SK-N-SH (cell line): ENCODE measurements around the gene PLXNA4. TPM values are rescaled to one million over a fixed set of nuclear protein-coding genes. Genes with fewer than 3 reads are reported as not detected.

Experiments used
- CTCF ChIA-PET: fragments of 300-600, 350-600 bp; formaldehyde crosslinking; extraction: SDS; loops from one replicate; lab custom pipeline; 2021; lab: Yijun Ruan, JAX
- POLR2A ChIA-PET: fragments of 350-600 bp; sonication (Branson Sonifier 250); formaldehyde crosslinking; extraction: SDS; loops from one replicate; lab custom pipeline; 2020; ENCODE audit warnings: antibody characterized with exemption, inconsistent platforms; lab: Yijun Ruan, JAX
- DNase-seq: peaks from one replicate; pipeline ENCODE4 v3.0.0; 2012
- H2AFZ ChIP-seq: fragments of 200-600 bp; sonication (generic); 2 replicates; pipeline ENCODE4 v1.8.1; 2016; ENCODE audit warnings: antibody characterized with exemption, mild to moderate bottlenecking, low read depth
- H3F3A ChIP-seq: fragments of 200-600 bp; sonication (generic); replicated peaks from 2 replicates; pipeline ENCODE3; 2016; ENCODE audit warnings: antibody characterized with exemption, mild to moderate bottlenecking; ENCODE audit not compliant: insufficient read depth
- H3K27ac ChIP-seq, 2 experiments: fragments of 200-500 bp in 1 of 2; fragments of 200-600 bp in 1 of 2; sonication (Bioruptor generic) in 1 of 2; sonication (generic), shearing (Covaris generic) in 1 of 2; 2 replicates each; pipeline versions ENCODE4 v1.5.1 to v1.6.1; 2014 to 2016; ENCODE audit warnings: low read depth in 2 of 2, inconsistent platforms in 1 of 2, low read length in 1 of 2, mild to moderate bottlenecking in 1 of 2, mixed read lengths in 1 of 2
- H3K27me3 ChIP-seq: fragments of 200-600 bp; sonication (generic), shearing (Covaris generic); 2 replicates; pipeline ENCODE4 v1.6.1; 2016; ENCODE audit warnings: mixed run types; ENCODE audit not compliant: insufficient read depth
- H3K36me3 ChIP-seq, 2 experiments: fragments of 200-500 bp in 1 of 2; fragments of 200-600 bp in 1 of 2; sonication (Bioruptor generic) in 1 of 2; sonication (generic) in 1 of 2; replicated peaks in 1 of 2; 2 replicates each; pipeline versions ENCODE3 to v1.5.1; 2014 to 2016; ENCODE audit warnings: low read length in 1 of 2, mild to moderate bottlenecking in 1 of 2; ENCODE audit not compliant: insufficient read depth in 2 of 2, control insufficient read depth in 1 of 2
- H3K4me1 ChIP-seq, 2 experiments: fragments of 200-500 bp in 1 of 2; fragments of 200-600 bp in 1 of 2; sonication (Bioruptor generic) in 1 of 2; sonication (generic), shearing (Covaris generic) in 1 of 2; 2 replicates each; pipeline versions ENCODE4 v1.5.1 to v1.6.1; 2014 to 2016; ENCODE audit warnings: low read depth in 1 of 2, low read length in 1 of 2, mixed run types in 1 of 2; ENCODE audit not compliant: insufficient read depth in 2 of 2, control insufficient read depth in 1 of 2
- H3K4me2 ChIP-seq: fragments of 200-600 bp; sonication (generic), shearing (Covaris generic); 2 replicates; pipeline ENCODE4 v1.6.1; 2017; ENCODE audit warnings: mixed run types
- H3K4me3 ChIP-seq, 2 experiments: fragments of 200-500 bp in 1 of 2; fragments of 200-600 bp in 1 of 2; sonication (Bioruptor generic) in 1 of 2; sonication (generic), shearing (Covaris generic) in 1 of 2; 2 replicates each; pipeline versions ENCODE4 v1.5.1 to v1.8.1; 2014 to 2016; ENCODE audit warnings: low read depth in 2 of 2, inconsistent platforms in 1 of 2, low read length in 1 of 2, mild to moderate bottlenecking in 1 of 2, mixed read lengths in 1 of 2, moderate library complexity in 1 of 2
- H3K79me2 ChIP-seq: fragments of 200-600 bp; sonication (generic); 2 replicates; pipeline ENCODE4 v1.8.1; 2017; ENCODE audit warnings: mild to moderate bottlenecking; ENCODE audit not compliant: insufficient read depth
- H3K9ac ChIP-seq: fragments of 200-600 bp; sonication (generic); 2 replicates; pipeline ENCODE4 v1.6.1; 2017; ENCODE audit warnings: mixed run types
- H3K9me2 ChIP-seq: fragments of 200-600 bp; sonication (generic); 2 replicates; pipeline ENCODE4 v1.6.1; 2017; ENCODE audit warnings: mixed run types
- H3K9me3 ChIP-seq: fragments of 200-600 bp; sonication (generic); 2 replicates; pipeline ENCODE4 v1.6.1; 2017; ENCODE audit warnings: mixed run types, mild to moderate bottlenecking, moderate library complexity
- H4K20me1 ChIP-seq: fragments of 200-600 bp; sonication (generic); 2 replicates; pipeline ENCODE4 v1.6.1; 2017; ENCODE audit warnings: mild to moderate bottlenecking, mixed run types; ENCODE audit not compliant: insufficient read depth
- FOXM1 ChIP-seq: IDR thresholded peaks from 2 replicates; pipeline ENCODE4 v1.4.0; 2012; ENCODE audit warnings: low read depth, mild to moderate bottlenecking
- JUND ChIP-seq: IDR thresholded peaks from 2 replicates; pipeline ENCODE4 v1.4.0; 2012
- NRF1 ChIP-seq: IDR thresholded peaks from 2 replicates; pipeline ENCODE4 v1.6.1; 2012; ENCODE audit warnings: low read depth, mild to moderate bottlenecking, low read length
- PBX3 ChIP-seq: IDR thresholded peaks from 2 replicates; pipeline ENCODE4; 2012
- RAD21 ChIP-seq: IDR thresholded peaks from 2 replicates; pipeline ENCODE4 v1.6.1; 2012; ENCODE audit warnings: mild to moderate bottlenecking, low read length
- REST ChIP-seq: IDR thresholded peaks from 2 replicates; pipeline ENCODE4 v1.6.1; 2012; ENCODE audit warnings: mild to moderate bottlenecking, low read depth, low read length, moderate library complexity
- RFX5 ChIP-seq: IDR thresholded peaks from 2 replicates; pipeline ENCODE4 v1.6.1; 2012; ENCODE audit warnings: mild to moderate bottlenecking, improper control_type of control experiment, low read length
- TCF12 ChIP-seq: IDR thresholded peaks from 2 replicates; pipeline ENCODE4 v1.4.0; 2012
- USF1 ChIP-seq: IDR thresholded peaks from 2 replicates; pipeline ENCODE4 v1.4.0; 2012; ENCODE audit warnings: low read depth, borderline replicate concordance
- USF2 ChIP-seq: fragments of 150-350 bp; IDR thresholded peaks from 2 replicates; pipeline ENCODE4 v1.6.1; 2017; ENCODE audit warnings: antibody characterized with exemption, low read length, low read depth, borderline replicate concordance
- ZBTB33 ChIP-seq: IDR thresholded peaks from 2 replicates; pipeline ENCODE4 v1.4.0; 2012; ENCODE audit warnings: low read depth, borderline replicate concordance
- WGBS: methylation state at CpG from one replicate; pipeline ENCODE4 v1.1.6; 2017; ENCODE audit warnings: low lambda C conversion rate; 5-methylcytosine and 5-hydroxymethylcytosine counted together
- polyA plus RNA-seq, 3 experiments: library from polyadenylated mRNA; depleted of rRNA; stranded (reverse); fragments of >200 nt; gene quantifications; 2 replicates each; pipeline ENCODE4 v1.2.3, GENCODE V29; 2012

The PLXNA4 gene
- polyA plus RNA-seq, 1 of the 3 experiments (the other 2 are of a cell fraction) = 2.4 TPM

- CTCF ChIA-PET = interaction anchor here (1.0 to 1.9 kb wide), 6 partner anchors 10 to 339 kb away, joined by 3 to 8 read pairs (median 4); no protein-coding TSS in a partner anchor
Observed at GRCh38 chr7:132242192-132242812, 334.0 kb downstream of the PLXNA4 start.

GRCh38 chr7:132240821-132241422 is 335.3 kb downstream of the PLXNA4 start:
- WGBS = 61% methylated on average over 6 of the region's 6 CpGs
- CTCF ChIA-PET = interaction anchor here (0.9 to 1.9 kb wide), 4 partner anchors 11 to 340 kb away, joined by 3 to 6 read pairs (median 4); no protein-coding TSS in a partner anchor
- Histone ChIP-seq H3K9ac (no peak overlapping the region), H3K27me3 (no peaks in the 10 kb centered on the region), H3K4me3 (no peak overlapping the region), H3K9me2 (no peaks in the 10 kb centered on the region), H3F3A (peaks cover 6% of the 10 kb centered on the region), H3K36me3 (no peaks in the 10 kb centered on the region), H3K4me1 (peaks cover 5 to 9% of the 10 kb centered on the region in 2 experiments; a peak in 1 of 4 replicates), H3K4me2 (no peak overlapping the region), H4K20me1 (no peaks in the 10 kb centered on the region), H3K27ac (no peak overlapping the region), H3K9me3 (no peaks in the 10 kb centered on the region), H3K79me2 (no peaks in the 10 kb centered on the region), H2AFZ (no peak overlapping the region)
- no peak for TF ChIP-seq JUND
- no peak for DNase-seq
- POLR2A ChIA-PET = no interaction called here

More at GRCh38 chr7:132242192-132242812, 334.0 kb downstream of the PLXNA4 start:
- H4K20me1 ChIP-seq = no peaks in the 10 kb centered on the region
- H3K9ac ChIP-seq = no peak overlapping the region
- H3K9me2 ChIP-seq = no peaks in the 10 kb centered on the region
- H3K27ac ChIP-seq = no peak overlapping the region
- H3K79me2 ChIP-seq = no peaks in the 10 kb centered on the region
- 88% methylated on average over 5 of the region's 5 CpGs for WGBS
- H3K4me2 ChIP-seq = no peak overlapping the region
- H3K27me3 ChIP-seq = no peaks in the 10 kb centered on the region
- POLR2A ChIA-PET = no interaction called here
- no peaks in the 10 kb centered on the region for H3K36me3 ChIP-seq
- no peak for TF ChIP-seq NRF1
- no peak for TF ChIP-seq REST
- TF ChIP-seq RFX5 = no peak
- H3K9me3 ChIP-seq = no peaks in the 10 kb centered on the region
- no peak overlapping the region for H3K4me3 ChIP-seq
- no peak overlapping the region for H2AFZ ChIP-seq
- H3F3A ChIP-seq = peaks cover 6% of the 10 kb centered on the region
- no peak for DNase-seq
- H3K4me1 ChIP-seq = peaks cover 5 to 9% of the 10 kb centered on the region in 2 experiments; a peak in 1 of 4 replicates

- no peaks in the 10 kb centered on the region for H4K20me1 ChIP-seq
- no peak for DNase-seq
- H3K27ac ChIP-seq = no peak overlapping the region
- no peaks in the 10 kb centered on the region for H3K9me2 ChIP-seq
- CTCF ChIA-PET = interaction anchor here (0.9 to 1.9 kb wide), 6 partner anchors 12 to 381 kb away, joined by 4 to 6 read pairs (median 5); no protein-coding TSS in a partner anchor
- peaks cover 9 to 10% of the 10 kb centered on the region in 2 experiments; a peak in 1 of 4 replicates for H3K4me1 ChIP-seq
- no peaks in the 10 kb centered on the region for H3K27me3 ChIP-seq
- H2AFZ ChIP-seq = no peak overlapping the region
- H3F3A ChIP-seq = peaks cover 6% of the 10 kb centered on the region
- no peak overlapping the region for H3K4me2 ChIP-seq
- POLR2A ChIA-PET = no interaction called here
- no peaks in the 10 kb centered on the region for H3K36me3 ChIP-seq
- no peak overlapping the region for H3K9ac ChIP-seq
- no peak overlapping the region for H3K4me3 ChIP-seq
- no peaks in the 10 kb centered on the region for H3K9me3 ChIP-seq
- H3K79me2 ChIP-seq = no peaks in the 10 kb centered on the region
- 62% methylated on average over 3 of the region's 3 CpGs for WGBS
- TF ChIP-seq PBX3 (no peak), TCF12 (no peak), ZBTB33 (no peak), USF2 (no peak), RAD21 (no peak), USF1 (no peak), FOXM1 (no peak)
Observed at GRCh38 chr7:132240262-132240661, 336.0 kb downstream of the PLXNA4 start.
